Spleen (tissue), 11 donors: ENCODE data around the gene LMCD1. TPM values are rescaled to one million over a fixed set of nuclear protein-coding genes. Genes with fewer than 3 reads are reported as not detected.

Experiments used
- DNase-seq: peaks from one replicate; pipeline ENCODE4 v3.0.0-alpha.2; 2020
- H3K27ac ChIP-seq, 8 donors: fragments of 200-600 bp; sonication (generic) in 7 of 8; 1 replicate in 4 of 8; 2 replicates in 4 of 8; pipeline versions ENCODE4 v1.5.0 to v1.8.0; 2016 to 2021; ENCODE audit warnings: inconsistent platforms in 4 of 8, mild to moderate bottlenecking in 4 of 8, moderate library complexity in 1 of 8
- H3K27me3 ChIP-seq, 7 donors: fragments of 200-600 bp; sonication (generic) in 6 of 7; replicated peaks in 1 of 7; 1 replicate in 4 of 7; 2 replicates in 3 of 7; pipeline versions ENCODE4 v1.5.0 to v1.8.0; 2016 to 2021; ENCODE audit warnings: inconsistent platforms in 3 of 7, mild to moderate bottlenecking in 1 of 7
- H3K36me3 ChIP-seq, 6 donors: fragments of 200-600 bp; sonication (generic) in 5 of 6; 1 replicate in 4 of 6; 2 replicates in 2 of 6; pipeline versions ENCODE4 v1.5.0 to v1.8.0; 2016 to 2021; ENCODE audit warnings: inconsistent platforms in 2 of 6
- H3K4me1 ChIP-seq, 6 donors: fragments of 200-600 bp; sonication (generic) in 5 of 6; 1 replicate in 3 of 6; 2 replicates in 3 of 6; pipeline versions ENCODE4 v1.5.0 to v1.8.0; 2016 to 2021; ENCODE audit warnings: inconsistent platforms in 3 of 6
- H3K4me3 ChIP-seq, 8 donors: fragments of 200-600 bp; sonication (generic) in 7 of 8; 1 replicate in 4 of 8; 2 replicates in 4 of 8; pipeline versions ENCODE4 v1.5.0 to v1.8.0; 2016 to 2021; ENCODE audit warnings: inconsistent platforms in 4 of 8, mild to moderate bottlenecking in 4 of 8, moderate library complexity in 2 of 8
- H3K9me3 ChIP-seq, 8 donors: fragments of 200-600 bp; sonication (generic) in 7 of 8; 1 replicate in 4 of 8; 2 replicates in 4 of 8; pipeline versions ENCODE4 v1.5.0 to v1.8.0; 2016 to 2021; ENCODE audit warnings: inconsistent platforms in 4 of 8
- CTCF ChIP-seq, 11 experiments: fragments of 200-600 bp in 7 of 11; fragments of 450-650 bp in 4 of 11; sonication (generic) in 4 of 11; IDR thresholded peaks in 8 of 11; conservative IDR thresholded peaks in 3 of 11; 1 replicate in 7 of 11; 2 replicates in 4 of 11; pipeline versions ENCODE4 v1.4.0 to v1.8.0; 2016 to 2021; ENCODE audit warnings: antibody characterized with exemption in 11 of 11, inconsistent platforms in 4 of 11, mild to moderate bottlenecking in 1 of 11
- POLR2A ChIP-seq, 3 donors: fragments of 450-650 bp; IDR thresholded peaks; one replicate each; pipeline ENCODE4 v1.5.1; 2017; ENCODE audit warnings: antibody characterized with exemption in 3 of 3, mild to moderate bottlenecking in 1 of 3
- POLR2AphosphoS5 ChIP-seq, 3 donors: sonication (generic); formaldehyde crosslinking; IDR thresholded peaks; one replicate each; pipeline ENCODE4 v1.5.1; 2017; ENCODE audit warnings: antibody characterized with exemption in 3 of 3
- WGBS, 5 donors: extraction: QIAGEN DNeasy Blood & Tissue Kit in 3 of 5; methylation state at CpG; one replicate each; pipeline versions ENCODE4 v1.1.5 to v1.1.7; 2013 to 2018; 5-methylcytosine and 5-hydroxymethylcytosine counted together
- intact Hi-C: fragments of 100-400 bp; cut with DNase I; formaldehyde crosslinking; loops from one replicate; pipeline ENCODE4 v1.15.0; 2023; ENCODE audit warnings: low total_unique reads
- polyA plus RNA-seq, 3 donors: library from polyadenylated mRNA; stranded (reverse); fragments of 200-250 nt; gene quantifications; one replicate each; pipeline ENCODE4 v1.2.1, GENCODE V29; 2013
- total RNA-seq, 7 donors: library from RNA; depleted of rRNA in 3 of 7; stranded (reverse); fragments of >200 nt in 3 of 7; fragmentation: NEBNext Ultra II Directional in 4 of 7; extraction: Animal tissue kit (Norgen Biotek cat#: 25700) in 4 of 7; gene quantifications; one replicate each; pipeline versions ENCODE4 v1.1.0 to v1.2.1, GENCODE V29; 2016 to 2021
- donor health status: healthy with polysubstance abuse.
- donor health status: DM: no; HTN: no; CAD: no; lungs with moderate emphysema.
- donor health status: DM: no; HTN: no; CAD: no.
- donor health status: Bipolar disorder and iron deficiency.
- donor health status: healthy.
- donor health status: DM: no; HTN: no; CAD: no.
- donor health status: DM: yes; HTN: yes; CAD: no.

LMCD1 gene
- total and polyA plus RNA-seq, 10 donors = 24.5 to 203 (median 78.7) TPM

GRCh38 chr3:8618950-8619349 lies 117.3 kb downstream of the LMCD1 start:
- H3K4me1 ChIP-seq = peaks cover 0 to 15% (median 10%) of the 10 kb centered on the region in 6 donors
- no peak overlapping the region for H3K27ac ChIP-seq
- intact Hi-C loops = no loop called here
- TF ChIP-seq CTCF (IDR thresholded peaks at IDR 0.05 in 8 of 11, conservative IDR thresholded peaks at IDR 0.05 in 3 of 11) (no peak), POLR2A (IDR thresholded peaks at IDR 0.05) (no peak), POLR2AphosphoS5 (IDR thresholded peaks at IDR 0.05) (no peak)
- no peak for DNase-seq
- H3K4me3 ChIP-seq = no peak overlapping the region
- H3K9me3 ChIP-seq = peaks cover 0 to 16% (median 8%) of the 10 kb centered on the region in 8 donors
- peaks cover 0 to 12% (median 0%) of the 10 kb centered on the region in 7 donors for H3K27me3 ChIP-seq
- H3K36me3 ChIP-seq = no peaks in the 10 kb centered on the region
- 81 to 96% (median 90%) methylated on average over 4 of the region's 4 CpGs for WGBS, 5 donors

- H3K4me3 ChIP-seq = no peak overlapping the region
- peaks cover 0 to 15% (median 10%) of the 10 kb centered on the region in 6 donors for H3K4me1 ChIP-seq
- H3K27me3 ChIP-seq = peaks cover 0 to 12% (median 0%) of the 10 kb centered on the region in 7 donors
- no peaks in the 10 kb centered on the region for H3K36me3 ChIP-seq
- H3K27ac ChIP-seq = no peak overlapping the region
- WGBS, 5 donors = 93 to 96% (median 93%) methylated on average over 7 of the region's 7 CpGs
- TF ChIP-seq POLR2A (IDR thresholded peaks at IDR 0.05) = no peak
- TF ChIP-seq CTCF (IDR thresholded peaks at IDR 0.05 in 8 of 11, conservative IDR thresholded peaks at IDR 0.05 in 3 of 11) = no peak
- TF ChIP-seq POLR2AphosphoS5 (IDR thresholded peaks at IDR 0.05) = no peak
- H3K9me3 ChIP-seq = peaks cover 0 to 16% (median 8%) of the 10 kb centered on the region in 8 donors
- intact Hi-C loops = no loop called here
- DNase-seq = no peak
Measured at GRCh38 chr3:8619548-8619947, 117.9 kb downstream of the LMCD1 start.

- H3K36me3 ChIP-seq = no peaks in the 10 kb centered on the region
- H3K27ac ChIP-seq = no peak overlapping the region
- peaks cover 0 to 12% (median 0%) of the 10 kb centered on the region in 7 donors for H3K27me3 ChIP-seq
- peaks cover 0 to 15% (median 10%) of the 10 kb centered on the region in 6 donors for H3K4me1 ChIP-seq
- DNase-seq = no peak
- 73 to 92% (median 83%) methylated on average over 3 of the region's 3 CpGs for WGBS, 5 donors
- no peak for TF ChIP-seq CTCF (IDR thresholded peaks at IDR 0.05 in 8 of 11, conservative IDR thresholded peaks at IDR 0.05 in 3 of 11)
- TF ChIP-seq POLR2AphosphoS5 (IDR thresholded peaks at IDR 0.05) = no peak
- TF ChIP-seq POLR2A (IDR thresholded peaks at IDR 0.05) = no peak
- no peak overlapping the region for H3K4me3 ChIP-seq
- peaks cover 0 to 16% (median 8%) of the 10 kb centered on the region in 8 donors for H3K9me3 ChIP-seq
- intact Hi-C loops = loop anchor here (5.0 kb wide), 1 partner anchor 179 kb away; no protein-coding TSS in a partner anchor
Measured at GRCh38 chr3:8621141-8621540, 119.5 kb downstream of the LMCD1 start.

- no peak for DNase-seq
- Histone ChIP-seq H3K27ac (no peak overlapping the region), H3K36me3 (no peaks in the 10 kb centered on the region), H3K9me3 (peaks cover 0 to 16% (median 8%) of the 10 kb centered on the region in 8 donors), H3K4me1 (peaks cover 0 to 15% (median 10%) of the 10 kb centered on the region in 6 donors), H3K27me3 (peaks cover 0 to 12% (median 0%) of the 10 kb centered on the region in 7 donors), H3K4me3 (no peak overlapping the region)
- intact Hi-C loops = loop anchor here (5.0 kb wide), 1 partner anchor 180 kb away; no protein-coding TSS in a partner anchor
- WGBS, 5 donors = 73 to 86% (median 77%) methylated on average over 4 of the region's 4 CpGs
- no peak for TF ChIP-seq CTCF (IDR thresholded peaks at IDR 0.05 in 8 of 11, conservative IDR thresholded peaks at IDR 0.05 in 3 of 11)
- TF ChIP-seq POLR2AphosphoS5 (IDR thresholded peaks at IDR 0.05) = no peak
- no peak for TF ChIP-seq POLR2A (IDR thresholded peaks at IDR 0.05)
Measured at GRCh38 chr3:8621872-8622271, 120.2 kb downstream of the LMCD1 start.
